IPS DF 6.9 (cell line): ENCODE results near the gene AP2A2.

Experiments used
- DNase-seq: peaks from one replicate; pipeline ENCODE4 v3.0.0-alpha.2; 2013; ENCODE audit warnings: low read depth, low spot score
- H3K27ac ChIP-seq: one replicate; pipeline ENCODE4 v1.5.1; 2013; ENCODE audit warnings: low read length, control low read depth
- H3K27me3 ChIP-seq: 2 replicates; pipeline ENCODE4 v1.6.1; 2013; ENCODE audit warnings: mild to moderate bottlenecking, low read length; ENCODE audit not compliant: control insufficient read depth, insufficient read depth
- H3K36me3 ChIP-seq: 2 replicates; pipeline ENCODE4 v1.6.1; 2013; ENCODE audit warnings: low read length; ENCODE audit not compliant: control insufficient read depth, insufficient read depth
- H3K4me1 ChIP-seq: 2 replicates; pipeline ENCODE4 v1.6.1; 2013; ENCODE audit warnings: low read length; ENCODE audit not compliant: control insufficient read depth, insufficient read depth
- H3K4me3 ChIP-seq: 2 replicates; pipeline ENCODE4 v1.5.1; 2013; ENCODE audit warnings: mild to moderate bottlenecking, low read length
- H3K9me3 ChIP-seq: 2 replicates; pipeline ENCODE4 v1.6.1; 2013; ENCODE audit warnings: low read length, inconsistent platforms; ENCODE audit not compliant: control insufficient read depth, insufficient read depth
- WGBS: extraction: QIAGEN DNeasy Blood & Tissue Kit; methylation state at CpG from one replicate; pipeline ENCODE4 v1.1.7; 2013; ENCODE audit warnings: mixed read lengths, missing lambda C conversion rate; ENCODE audit not compliant: insufficient read length, insufficient coverage; 5-methylcytosine and 5-hydroxymethylcytosine counted together

The AP2A2 gene

DNA sequence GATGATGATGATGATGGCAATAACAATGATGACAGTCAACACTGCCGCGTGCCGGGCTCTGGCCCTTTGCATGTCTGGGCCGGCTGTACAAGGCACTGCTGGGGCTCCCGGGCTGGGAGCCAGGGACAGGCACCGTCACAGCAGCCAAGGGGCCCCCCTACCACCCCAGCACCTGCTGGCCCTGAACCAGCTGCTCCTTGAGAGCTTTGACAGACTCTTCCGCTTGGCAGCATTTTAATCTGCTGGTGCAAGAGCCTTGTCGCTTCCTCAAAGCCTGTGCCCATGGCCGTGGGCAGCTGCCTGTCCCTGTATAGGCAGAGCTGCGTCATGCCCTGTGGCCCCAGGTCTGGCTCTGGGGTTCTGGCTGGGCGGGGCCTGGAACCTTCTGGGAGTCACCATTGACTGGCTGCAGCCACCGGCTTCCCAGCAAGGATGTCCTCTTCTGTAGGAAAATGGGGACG lies 123.8 kb downstream of the AP2A2 start:
- no peak for DNase-seq
- Histone ChIP-seq H3K4me3 (no peak overlapping the region), H3K27ac (no peak overlapping the region), H3K36me3 (no peaks in the 10 kb centered on the region), H3K9me3 (no peaks in the 10 kb centered on the region), H3K4me1 (no peaks in the 10 kb centered on the region), H3K27me3 (no peaks in the 10 kb centered on the region)
- WGBS = no CpG with 5 or more reads among the region's 13 CpGs

DNA sequence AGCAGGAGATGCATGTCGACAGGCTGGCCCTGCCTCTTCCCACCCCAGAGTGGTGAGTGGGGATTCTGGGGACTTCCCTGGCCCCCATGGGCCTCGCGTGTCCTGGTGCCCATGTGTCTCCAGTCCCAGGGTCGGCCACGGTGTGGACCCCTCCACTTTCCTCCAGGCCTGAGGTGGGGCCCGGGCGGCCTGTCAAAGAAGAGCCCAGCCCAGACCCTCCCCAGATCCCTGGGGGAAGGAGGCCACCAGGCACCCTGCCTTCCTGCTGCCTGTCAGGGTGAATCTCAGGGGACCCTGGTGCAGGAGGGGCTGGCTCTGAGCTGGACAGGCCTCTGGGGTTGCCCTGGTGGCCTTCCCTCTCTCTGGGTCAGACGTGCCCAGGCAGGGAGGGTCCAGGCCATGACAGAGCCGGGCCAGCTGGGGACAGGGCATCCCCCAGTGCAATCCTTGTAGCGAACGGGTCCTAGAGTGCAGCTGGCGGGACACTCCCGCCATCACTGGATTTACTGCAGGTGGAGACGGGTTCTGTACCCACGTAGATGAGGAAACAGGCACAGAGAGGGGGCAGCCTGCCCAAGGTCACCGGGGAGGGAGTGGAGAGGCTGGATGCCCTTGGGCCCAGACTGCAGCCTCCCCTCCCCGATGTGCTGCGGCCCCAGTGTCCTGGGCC lies 124.4 kb downstream of the AP2A2 start:
- H3K27ac ChIP-seq = no peak overlapping the region
- H3K4me3 ChIP-seq = no peak overlapping the region
- no peaks in the 10 kb centered on the region for H3K36me3 ChIP-seq
- no peaks in the 10 kb centered on the region for H3K9me3 ChIP-seq
- no CpG with 5 or more reads among the region's 18 CpGs for WGBS
- DNase-seq = no peak
- 0 out of 2 replicates have a peak, but pooled peaks cover 1% of the 10 kb centered on the region for H3K4me1 ChIP-seq
- H3K27me3 ChIP-seq = no peaks in the 10 kb centered on the region

DNA sequence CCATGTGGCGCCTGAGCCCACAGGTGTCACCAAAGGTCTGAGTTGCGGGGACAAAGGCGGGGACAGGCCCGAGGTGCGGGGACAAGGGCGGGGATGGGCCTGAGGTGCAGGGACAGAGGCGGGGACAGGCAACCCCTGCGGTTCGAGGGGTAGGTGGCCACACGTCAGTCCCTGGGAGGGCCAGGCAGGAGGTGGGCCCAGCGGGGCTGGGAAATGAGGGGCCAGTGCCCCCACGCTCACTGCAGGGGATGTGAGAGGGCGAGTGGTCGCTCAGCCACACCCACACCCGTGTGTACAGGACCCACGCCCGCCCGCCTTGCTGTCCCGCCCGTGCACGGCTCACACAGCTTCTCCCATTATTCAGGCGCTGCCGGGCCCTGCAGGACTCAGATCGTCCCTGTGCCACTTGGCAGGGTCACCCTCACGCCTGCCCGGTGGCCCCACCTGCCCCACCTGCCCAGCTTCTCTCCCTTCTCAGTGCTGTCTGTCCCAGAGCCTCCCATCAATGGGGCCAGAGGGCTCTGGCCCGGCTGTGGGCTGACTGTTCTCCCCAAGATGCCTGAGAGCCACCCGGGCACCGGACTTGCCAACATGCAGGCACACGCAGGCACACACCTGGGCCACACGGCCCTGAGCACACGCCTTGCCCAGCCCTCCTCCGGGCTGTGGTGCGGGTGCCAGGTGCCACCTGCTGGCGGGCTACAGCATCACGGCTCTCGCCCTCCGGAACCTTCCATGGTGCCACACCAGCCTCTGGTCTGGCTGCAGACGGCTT lies 125.1 kb downstream of the AP2A2 start:
- Histone ChIP-seq H3K27ac (no peak overlapping the region), H3K4me1 (0 out of 2 replicates have a peak, but pooled peaks cover 1% of the 10 kb centered on the region), H3K4me3 (no peak overlapping the region), H3K9me3 (no peaks in the 10 kb centered on the region), H3K27me3 (no peaks in the 10 kb centered on the region), H3K36me3 (no peaks in the 10 kb centered on the region)
- whole genome bisulfite sequencing = no CpG with 5 or more reads among the region's 39 CpGs
- DNase-seq = peak; percentile 57

DNA sequence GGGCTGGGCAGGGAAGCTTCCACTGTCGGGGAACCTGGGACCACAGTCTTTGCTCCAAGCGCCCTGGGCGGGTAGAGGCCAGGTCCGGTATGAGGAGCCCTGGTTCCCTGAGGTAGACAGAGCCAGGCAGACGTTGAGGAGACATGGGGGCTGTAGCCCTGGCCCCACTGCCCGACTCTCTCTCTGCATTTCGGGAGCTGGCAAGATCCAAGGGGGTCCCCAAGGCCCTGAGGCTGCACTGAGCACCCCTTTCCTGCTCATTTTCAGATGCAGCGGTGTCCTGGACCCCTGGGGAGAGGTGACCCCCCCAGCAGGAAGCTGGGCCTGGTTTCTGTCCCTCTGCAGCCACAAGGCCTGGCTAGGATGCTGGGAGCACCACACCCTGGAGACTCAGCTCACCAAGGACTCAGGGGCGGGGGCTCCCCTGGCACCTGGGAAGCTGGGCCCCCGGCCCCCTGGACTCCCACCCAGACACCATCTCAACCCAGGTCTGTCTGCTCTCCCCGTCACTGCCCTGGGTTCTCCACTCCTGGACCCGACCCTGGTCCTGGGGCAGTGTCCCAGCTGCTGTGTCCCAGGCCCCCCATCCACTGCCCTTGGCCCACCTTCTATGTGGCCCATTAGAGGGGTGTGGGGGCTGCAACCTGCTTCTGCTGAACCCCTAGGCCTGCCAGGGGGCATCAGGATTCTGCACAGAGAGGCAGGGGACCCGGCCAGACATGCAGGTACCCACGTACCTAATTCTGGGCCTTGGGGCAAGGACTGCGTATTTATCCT lies 125.9 kb downstream of the AP2A2 start:
- no peak overlapping the region for H3K27ac ChIP-seq
- H3K9me3 ChIP-seq = no peaks in the 10 kb centered on the region
- 0 out of 2 replicates have a peak, but pooled peaks cover 1% of the 10 kb centered on the region for H3K4me1 ChIP-seq
- no peaks in the 10 kb centered on the region for H3K27me3 ChIP-seq
- H3K36me3 ChIP-seq = no peaks in the 10 kb centered on the region
- no CpG with 5 or more reads among the region's 15 CpGs for whole genome bisulfite sequencing
- no peak overlapping the region for H3K4me3 ChIP-seq
- DNase-seq = no peak

DNA sequence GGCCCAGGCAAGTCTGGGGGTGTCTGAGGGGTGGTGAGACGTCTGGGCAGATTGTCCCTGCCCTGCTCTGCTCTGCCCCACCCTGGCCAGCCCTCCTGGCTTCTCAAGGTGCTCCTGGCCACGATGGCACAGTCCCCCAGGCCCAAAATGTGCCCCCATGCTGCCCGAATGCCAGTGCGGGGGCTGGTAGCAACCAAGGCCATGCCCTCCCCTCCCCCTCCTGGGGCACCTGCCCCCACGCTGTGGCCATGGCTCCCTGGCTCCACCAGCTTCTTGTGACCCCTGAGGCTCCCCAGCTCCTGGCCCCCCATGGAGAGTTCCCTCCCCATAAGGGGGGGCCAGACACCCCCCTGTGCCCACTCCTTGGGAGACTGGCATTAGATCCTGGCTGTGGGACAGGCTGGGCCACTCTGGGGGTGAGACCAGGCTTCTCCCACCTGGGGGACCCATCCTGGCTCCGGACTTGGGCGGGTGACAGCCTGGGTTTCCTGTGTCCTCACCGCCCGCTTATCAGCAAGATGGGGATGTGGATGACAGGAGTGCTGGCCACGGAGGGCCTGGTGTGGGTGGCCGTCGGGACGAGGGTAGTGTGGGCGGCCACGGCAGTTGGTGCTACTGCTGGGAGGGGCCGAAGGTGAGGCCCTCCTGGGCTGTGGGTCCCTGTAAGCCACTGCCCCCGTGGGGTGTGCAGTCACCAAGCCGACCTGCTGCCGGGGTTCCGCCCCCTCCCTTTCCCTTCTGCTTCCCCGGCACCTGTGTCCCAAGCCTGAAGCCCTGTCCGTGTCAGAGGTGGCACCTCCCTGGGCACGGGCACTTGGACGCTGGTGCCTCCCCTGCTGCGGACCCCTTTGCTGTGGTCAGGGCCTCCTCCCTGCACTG lies 126.7 kb downstream of the AP2A2 start:
- Histone ChIP-seq H3K27me3 (no peaks in the 10 kb centered on the region), H3K27ac (no peak overlapping the region), H3K4me3 (no peak overlapping the region), H3K9me3 (no peaks in the 10 kb centered on the region), H3K36me3 (no peaks in the 10 kb centered on the region), H3K4me1 (0 out of 2 replicates have a peak, but pooled peaks cover 1% of the 10 kb centered on the region)
- no peak for DNase-seq
- no CpG with 5 or more reads among the region's 25 CpGs for WGBS

DNA sequence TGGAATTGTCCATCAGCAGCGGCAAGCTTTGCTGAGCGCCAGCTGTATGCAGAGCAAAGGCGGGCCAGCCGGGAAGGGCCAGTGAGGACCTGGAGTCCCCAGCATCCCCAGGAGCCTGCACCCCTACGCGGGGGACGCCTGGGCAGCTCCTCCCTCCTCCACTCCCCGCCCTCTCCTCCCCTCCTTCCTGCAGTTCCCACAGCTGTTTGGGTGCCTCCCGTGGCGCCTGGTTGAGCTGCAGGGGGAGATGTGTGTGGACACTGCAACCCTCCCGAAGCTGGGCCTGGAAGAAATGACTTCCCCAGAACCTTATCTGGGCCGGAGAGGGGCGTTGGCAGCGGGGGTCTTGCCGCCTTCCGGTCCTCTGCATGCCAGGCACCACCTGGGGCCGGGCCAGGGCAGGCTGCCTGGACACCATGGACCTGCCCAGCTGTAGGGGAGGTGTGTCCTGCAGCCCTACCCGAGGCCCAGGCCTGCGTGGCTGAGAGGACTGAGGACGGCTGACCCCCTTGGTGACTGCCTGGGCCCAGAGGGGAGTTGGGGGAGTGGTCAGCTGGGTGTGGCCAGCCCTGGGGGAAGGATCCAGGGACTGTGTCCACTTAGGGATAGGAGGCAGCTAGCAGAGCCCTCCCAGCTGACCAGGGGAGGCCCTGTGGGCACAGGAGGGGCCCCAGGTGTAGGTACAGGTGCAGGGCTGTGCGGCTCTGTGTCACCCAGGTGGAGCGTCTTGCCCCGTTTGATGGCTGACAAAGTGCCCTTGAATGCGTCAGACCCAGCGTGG lies 127.6 kb downstream of the AP2A2 start:
- Histone ChIP-seq H3K4me1 (0 out of 2 replicates have a peak, but pooled peaks cover 1% of the 10 kb centered on the region), H3K4me3 (no peak overlapping the region), H3K27me3 (no peaks in the 10 kb centered on the region), H3K36me3 (no peaks in the 10 kb centered on the region), H3K9me3 (no peaks in the 10 kb centered on the region), H3K27ac (no peak overlapping the region)
- WGBS = no CpG with 5 or more reads among the region's 25 CpGs
- no peak for DNase-seq

DNA sequence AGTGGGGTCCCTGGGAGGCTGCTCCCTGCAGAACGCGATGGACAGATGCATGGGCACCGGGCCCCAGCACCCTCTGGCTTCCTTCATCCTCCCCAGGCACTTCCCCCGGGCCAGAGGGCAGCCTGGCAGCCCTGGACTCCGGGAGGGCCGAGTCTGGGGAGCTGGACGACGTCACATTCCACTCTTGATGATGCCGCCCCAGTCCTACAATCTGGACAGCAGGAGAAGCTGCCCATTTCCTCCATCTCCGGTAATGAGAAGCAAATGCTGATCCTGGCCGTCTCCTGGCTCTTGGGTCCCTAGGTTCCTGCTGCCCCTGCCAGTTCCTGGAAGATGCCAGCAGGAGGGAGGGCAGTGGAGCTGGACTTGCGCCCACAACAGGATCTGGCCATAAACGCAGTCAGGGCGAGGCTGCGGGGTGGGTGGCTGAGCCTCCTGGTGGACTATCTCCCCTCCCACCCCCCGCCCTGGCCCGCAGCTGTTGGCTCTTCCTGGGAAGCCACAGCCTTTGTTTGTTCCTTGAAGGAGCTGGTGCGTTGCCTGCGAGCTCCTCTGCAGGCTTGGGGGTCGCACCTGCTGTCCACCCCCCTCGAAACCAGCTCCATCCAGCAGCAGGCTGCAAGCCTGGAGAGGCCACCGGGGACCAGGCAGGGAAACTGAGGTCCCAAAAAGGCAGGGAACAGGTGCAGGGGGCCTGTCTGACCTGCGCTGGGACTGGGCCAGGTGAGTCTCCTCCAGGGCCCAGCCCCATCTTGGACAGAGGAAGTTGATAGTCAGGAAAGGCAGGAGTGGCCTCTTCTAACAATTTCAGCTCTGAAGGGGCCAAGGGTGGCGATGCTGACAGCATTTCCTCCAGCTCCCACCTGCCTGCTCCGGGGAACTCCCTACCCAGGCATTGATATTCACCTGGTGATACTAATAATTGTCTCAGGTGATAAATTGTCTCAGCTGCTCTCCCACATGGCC lies 128.8 kb downstream of the AP2A2 start:
- DNase-seq = no peak
- no CpG with 5 or more reads among the region's 25 CpGs for WGBS
- no peak overlapping the region for H3K27ac ChIP-seq
- no peak overlapping the region for H3K4me3 ChIP-seq
- no peaks in the 10 kb centered on the region for H3K9me3 ChIP-seq
- no peaks in the 10 kb centered on the region for H3K36me3 ChIP-seq
- 0 out of 2 replicates have a peak, but pooled peaks cover 1% of the 10 kb centered on the region for H3K4me1 ChIP-seq
- no peaks in the 10 kb centered on the region for H3K27me3 ChIP-seq

DNA sequence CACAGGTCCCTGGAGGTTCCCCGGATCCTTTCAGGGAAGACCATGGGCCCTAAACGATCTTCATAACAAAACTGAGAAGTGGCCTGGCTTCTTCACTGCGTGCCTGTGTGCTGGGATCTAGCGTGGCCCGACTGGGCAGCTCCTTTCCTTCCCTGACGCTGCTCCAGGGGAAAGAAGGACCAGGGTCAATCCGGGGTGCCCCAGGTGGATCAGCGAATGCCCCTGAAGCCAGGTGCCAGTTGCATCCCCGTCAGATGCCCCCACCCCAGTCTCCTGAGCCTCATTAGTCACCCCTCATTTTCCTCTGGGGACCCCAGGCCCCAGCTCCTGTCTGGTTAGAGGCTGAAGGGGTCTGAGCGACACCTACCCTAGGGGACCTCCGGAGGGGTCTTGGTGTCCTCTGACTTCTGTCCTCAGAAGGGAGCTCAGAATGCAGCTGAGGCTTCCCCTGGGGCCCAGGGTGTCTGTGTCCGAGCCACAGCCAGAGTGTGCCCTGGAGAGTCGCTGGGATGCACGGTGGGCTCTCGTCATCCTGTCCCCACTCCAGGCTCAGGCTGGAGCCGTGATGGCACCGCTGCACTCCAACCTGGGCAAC lies 129.5 kb downstream of the AP2A2 start:
- no peaks in the 10 kb centered on the region for H3K9me3 ChIP-seq
- H3K36me3 ChIP-seq = no peaks in the 10 kb centered on the region
- H3K4me3 ChIP-seq = no peak overlapping the region
- H3K27me3 ChIP-seq = no peaks in the 10 kb centered on the region
- 0 out of 2 replicates have a peak, but pooled peaks cover 1% of the 10 kb centered on the region for H3K4me1 ChIP-seq
- no peak overlapping the region for H3K27ac ChIP-seq
- no peak for DNase-seq
- WGBS = no CpG with 5 or more reads among the region's 17 CpGs
